ENCODE data around the gene TULP3.

GRCh38 chr12:2973566-2973965, 82.9 kb downstream of the TULP3 start:
- TF ChIP-seq GATA2 (IDR thresholded peaks at IDR 0.05; ENCODE audit: low read depth, low read length) (no peak), GATA3 (IDR thresholded peaks at IDR 0.05; ENCODE audit: low read depth, low read length) (no peak)
